Keratinocyte (primary cell): ENCODE results near the gene NTN5. TPM values are rescaled to one million over a fixed set of nuclear protein-coding genes. Genes with fewer than 3 reads are reported as not detected.

Source experiments
- DNase-seq: peaks from one replicate; pipeline ENCODE4 v3.0.0-alpha.2; 2011; ENCODE audit warnings: low read depth, missing footprints, low spot score
- FAIRE-seq: peaks from 2 replicates; lab custom pipeline; 2011; peaks lifted over from hg19 to GRCh38; lab: Jason Lieb, UNC
- H2AFZ ChIP-seq: 2 replicates; pipeline ENCODE4 v1.6.0; 2012; ENCODE audit warnings: low read length, control low read depth, inconsistent platforms; ENCODE audit not compliant: control insufficient read depth
- H3K27ac ChIP-seq: 2 replicates; pipeline ENCODE4 v1.5.1; 2011; ENCODE audit warnings: low read length; ENCODE audit not compliant: control insufficient read depth, insufficient read depth
- H3K27me3 ChIP-seq: 3 replicates; pipeline ENCODE4 v1.6.0; 2011; ENCODE audit warnings: low read length; ENCODE audit not compliant: control insufficient read depth, insufficient read depth; ENCODE audit errors: extremely low read depth
- H3K36me3 ChIP-seq, 2 experiments: 2 replicates in 1 of 2; 3 replicates in 1 of 2; pipeline ENCODE4 v1.5.1; 2011; ENCODE audit warnings: low read length in 2 of 2, mild to moderate bottlenecking in 1 of 2; ENCODE audit not compliant: control insufficient read depth in 2 of 2, insufficient read depth in 2 of 2; ENCODE audit errors: extremely low read depth in 1 of 2
- H3K4me1 ChIP-seq: 3 replicates; pipeline ENCODE4 v1.5.1; 2011; ENCODE audit warnings: low read length; ENCODE audit not compliant: control insufficient read depth, insufficient read depth; ENCODE audit errors: extremely low read depth
- H3K4me2 ChIP-seq: 3 replicates; pipeline ENCODE4 v1.6.0; 2011; ENCODE audit warnings: low read depth, low read length; ENCODE audit not compliant: control insufficient read depth, insufficient read depth; ENCODE audit errors: extremely low read depth
- H3K4me3 ChIP-seq, 3 experiments: fragments of 200-600 bp in 1 of 3; sonication (generic) in 1 of 3; 2 replicates in 2 of 3; 3 replicates in 1 of 3; pipeline ENCODE4 v1.5.1; 2011 to 2016; ENCODE audit warnings: low read length in 3 of 3, mild to moderate bottlenecking in 3 of 3, control low read depth in 2 of 3, inconsistent platforms in 1 of 3, low read depth in 1 of 3, mixed read lengths in 1 of 3, mixed run types in 1 of 3, moderate library complexity in 1 of 3; ENCODE audit not compliant: control insufficient read depth in 2 of 3, insufficient read depth in 2 of 3; ENCODE audit errors: extremely low read depth in 1 of 3
- H3K79me2 ChIP-seq: 2 replicates; pipeline ENCODE4 v1.6.0; 2012; ENCODE audit warnings: low read length; ENCODE audit not compliant: control insufficient read depth, insufficient read depth
- H3K9ac ChIP-seq: 3 replicates; pipeline ENCODE4 v1.6.0; 2011; ENCODE audit warnings: low read length; ENCODE audit not compliant: control insufficient read depth, insufficient read depth; ENCODE audit errors: extremely low read depth
- H3K9me1 ChIP-seq: 3 replicates; pipeline ENCODE4 v1.6.0; 2011; ENCODE audit warnings: low read length; ENCODE audit not compliant: control insufficient read depth, insufficient read depth; ENCODE audit errors: extremely low read depth
- H3K9me3 ChIP-seq: 2 replicates; pipeline ENCODE4 v1.5.1; 2012; ENCODE audit warnings: low read depth, low read length; ENCODE audit not compliant: control insufficient read depth
- H4K20me1 ChIP-seq: 3 replicates; pipeline ENCODE4 v1.6.0; 2011; ENCODE audit warnings: low read length; ENCODE audit not compliant: control insufficient read depth, insufficient read depth; ENCODE audit errors: extremely low read depth
- CTCF ChIP-seq, 3 experiments: IDR thresholded peaks in 1 of 3; conservative IDR thresholded peaks in 1 of 3; optimal IDR thresholded peaks in 1 of 3; 2 replicates in 2 of 3; 3 replicates in 1 of 3; pipeline versions ENCODE3 to v1.5.1; 2011; ENCODE audit warnings: low read length in 3 of 3, mild to moderate bottlenecking in 3 of 3, moderate library complexity in 2 of 3, control low read depth in 1 of 3, inconsistent platforms in 1 of 3; ENCODE audit not compliant: insufficient read depth in 2 of 3; ENCODE audit errors: extremely low read depth in 1 of 3
- EZH2 ChIP-seq: IDR thresholded peaks from one replicate; pipeline ENCODE4 v1.6.1; 2012; ENCODE audit warnings: inconsistent platforms, mild to moderate bottlenecking, low read length, moderate library complexity
- dilution Hi-C: fragments of 300-500 bp; cut with MboI; formaldehyde crosslinking; loops from one replicate; pipeline ENCODE4 v1.7.0; 2020; ENCODE audit warnings: low sequenced_read_pairs; ENCODE audit not compliant: extremely low pct_ligation_motif_present
- polyA plus RNA-seq, 5 experiments: library from polyadenylated mRNA; depleted of rRNA in 3 of 5; stranded (reverse) in 3 of 5; stranded (forward) in 1 of 5; unstranded in 1 of 5; fragments of >200 nt; gene quantifications; 1 replicate in 1 of 5; 2 replicates in 3 of 5; 3 replicates in 1 of 5; pipeline versions ENCODE4 v1.2.1 to v1.2.3, GENCODE V29; 2011 to 2012; ENCODE audit warnings: missing spikeins in 2 of 5, low read depth in 1 of 5, low replicate concordance in 1 of 5

The NTN5 gene
- polyA plus RNA-seq, 1 donor (not counting 4 experiments of a cell fraction or from before 2014, with no cell fraction given): 0.07 TPM

GRCh38 chr19:48637948-48638830 is 34.6 kb downstream of the NTN5 start:
- DNase-seq (no peak), FAIRE-seq (no peak)
- Histone ChIP-seq H3K9ac (peak overlapping the region; percentile 83), H3K4me2 (peak overlapping the region; percentile 89), H3K27ac (peak overlapping the region; percentile 85), H3K9me3 (no peaks in the 10 kb centered on the region), H3K79me2 (no peaks in the 10 kb centered on the region), H3K9me1 (no peaks in the 10 kb centered on the region), H3K4me3 (peak overlapping the region; percentile 53 to 75 (median 72)), H3K36me3 (no peaks in the 10 kb centered on the region), H2AFZ (peak overlapping the region; percentile 73), H3K27me3 (no peaks in the 10 kb centered on the region), H3K4me1 (peaks cover 48% of the 10 kb centered on the region), H4K20me1 (no peaks in the 10 kb centered on the region)
- TF ChIP-seq CTCF (optimal IDR thresholded peaks at IDR 0.05 in 1 of 3, IDR thresholded peaks at IDR 0.05 in 1 of 3, conservative IDR thresholded peaks at IDR 0.05 in 1 of 3; ENCODE audit: extremely low read depth in 1 of 3, insufficient read depth in 2 of 3, low read length in 3 of 3) (no peak), EZH2 (no peak)
- dilution Hi-C loops: no loop called here

DNA sequence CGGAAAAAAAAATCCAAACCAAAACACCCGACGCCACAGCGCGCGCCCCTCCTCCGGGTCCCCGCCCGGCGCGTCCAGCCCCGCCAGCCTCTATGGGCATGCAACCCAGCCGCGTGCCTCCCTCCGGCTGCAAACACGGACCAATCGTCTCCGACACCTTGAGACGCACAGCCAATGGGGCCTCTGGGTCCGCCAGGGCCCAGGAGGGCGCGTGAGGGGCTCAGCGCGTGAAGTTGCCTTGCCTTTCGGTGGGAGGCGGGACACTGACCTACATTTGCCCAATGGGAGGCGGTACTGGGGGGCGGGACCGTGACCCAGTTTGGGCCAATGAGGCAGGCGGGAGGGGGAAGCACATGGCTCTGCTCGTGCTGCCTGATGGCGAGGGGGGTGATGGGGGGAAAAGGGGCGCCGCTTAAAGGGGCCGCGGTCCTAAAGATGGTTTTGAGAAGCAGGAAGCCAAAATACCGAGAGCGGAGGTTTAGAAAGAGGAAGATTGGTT is 35.3 kb downstream of the NTN5 start:
- Histone ChIP-seq H3K27ac (peak overlapping the region; percentile 85), H3K36me3 (no peaks in the 10 kb centered on the region), H3K9me1 (no peaks in the 10 kb centered on the region), H2AFZ (peak overlapping the region; percentile 61), H4K20me1 (no peaks in the 10 kb centered on the region), H3K4me2 (peak overlapping the region; percentile 89), H3K79me2 (no peaks in the 10 kb centered on the region), H3K27me3 (no peaks in the 10 kb centered on the region), H3K9me3 (no peaks in the 10 kb centered on the region), H3K4me3 (peak overlapping the region; percentile 53 to 75 (median 72)), H3K9ac (peak overlapping the region; percentile 83), H3K4me1 (peaks cover 55% of the 10 kb centered on the region)
- no peak for FAIRE-seq
- no peak for TF ChIP-seq EZH2
- no peak for TF ChIP-seq CTCF (optimal IDR thresholded peaks at IDR 0.05 in 1 of 3, IDR thresholded peaks at IDR 0.05 in 1 of 3, conservative IDR thresholded peaks at IDR 0.05 in 1 of 3; ENCODE audit: extremely low read depth in 1 of 3, insufficient read depth in 2 of 3, low read length in 3 of 3)
- dilution Hi-C loops: no loop called here
- DNase-seq: peak; percentile 92
